ENCODE measurements around the gene LTBP3. TPM values are rescaled to one million over a fixed set of nuclear protein-coding genes. Genes with fewer than 3 reads are reported as not detected.

Gene LTBP3
- total and polyA plus RNA-seq, 2 of the 13 experiments (the other 11 are each of a cell fraction or from before 2014, with no cell fraction given): 12.2 to 68.1 TPM

GRCh38 chr11:65489035-65489705 lies 69.0 kb downstream of the LTBP3 start (continued):
- TF ChIP-seq PAXIP1 (CRISPR knock-in tag; conservative IDR thresholded peaks at IDR 0.05) (no peak), MXD1 (CRISPR knock-in tag; IDR thresholded peaks at IDR 0.05) (peak; percentile 41; the same call in 1 of the 2 replicates), KDM2A (CRISPR knock-in tag; IDR thresholded peaks at IDR 0.05; ENCODE audit: borderline replicate concordance, low read depth) (no peak), SNAI1 (CRISPR knock-in tag; IDR thresholded peaks at IDR 0.05; ENCODE audit: borderline replicate concordance) (no peak), ZNF274 (CRISPR knock-in tag; IDR thresholded peaks at IDR 0.05) (no peak), ZNF543 (CRISPR knock-in tag; IDR thresholded peaks at IDR 0.05) (no peak), CSRNP2 (CRISPR knock-in tag; conservative IDR thresholded peaks at IDR 0.05; ENCODE audit: low read depth) (no peak), HMGA1 (CRISPR knock-in tag; conservative IDR thresholded peaks at IDR 0.05) (no peak), MIXL1 (CRISPR knock-in tag; IDR thresholded peaks at IDR 0.05) (no peak), ZNF468 (CRISPR knock-in tag; IDR thresholded peaks at IDR 0.05) (no peak), ZNF614 (CRISPR knock-in tag; IDR thresholded peaks at IDR 0.05; ENCODE audit: borderline replicate concordance) (no peak), SAP130 (CRISPR knock-in tag; IDR thresholded peaks at IDR 0.05; ENCODE audit: low read depth) (peak; percentile 9; the same call in 1 of the 2 replicates), ZNF138 (CRISPR knock-in tag; IDR thresholded peaks at IDR 0.05; ENCODE audit: low read depth) (0 out of 2 replicates have a peak, but pooled peaks have one; percentile 37), UBTF (CRISPR knock-in tag; IDR thresholded peaks at IDR 0.05) (no peak), GATAD1 (CRISPR knock-in tag; IDR thresholded peaks at IDR 0.05) (no peak), ZNF329 (CRISPR knock-in tag; IDR thresholded peaks at IDR 0.05; ENCODE audit: low read depth) (no peak), ZKSCAN1 (IDR thresholded peaks at IDR 0.05; ENCODE audit: low read length) (no peak), ZNF639 (CRISPR knock-in tag; conservative IDR thresholded peaks at IDR 0.05) (no peak), HDAC6 (IDR thresholded peaks at IDR 0.05; ENCODE audit: low read depth, low read length) (no peak)
